A673 (cell line): ENCODE data around the gene NFKBIL1.

ENCODE experiments used
- EZH2 ChIP-seq: fragments of 200-600 bp; sonication (generic); IDR thresholded peaks from 2 replicates; pipeline ENCODE4 v1.6.1; 2017; ENCODE audit warnings: borderline replicate concordance, low read depth, mild to moderate bottlenecking, mixed read lengths, antibody characterized with exemption, low read length; ENCODE audit not compliant: poor library complexity, severe bottlenecking
- TF ChIP-seq, protein P1 (sequence below): fragments of 300-800, 200-600 bp; sonication (generic); conservative IDR thresholded peaks from 2 replicates; pipeline ENCODE4 v1.5.1; 2017; ENCODE audit warnings: low read depth, mild to moderate bottlenecking, antibody characterized with exemption, low read length, moderate library complexity, mixed read lengths

GRCh38 chr6:31540640-31541039, 6.8 kb upstream of the NFKBIL1 start:
- TF ChIP-seq, protein P1, sequence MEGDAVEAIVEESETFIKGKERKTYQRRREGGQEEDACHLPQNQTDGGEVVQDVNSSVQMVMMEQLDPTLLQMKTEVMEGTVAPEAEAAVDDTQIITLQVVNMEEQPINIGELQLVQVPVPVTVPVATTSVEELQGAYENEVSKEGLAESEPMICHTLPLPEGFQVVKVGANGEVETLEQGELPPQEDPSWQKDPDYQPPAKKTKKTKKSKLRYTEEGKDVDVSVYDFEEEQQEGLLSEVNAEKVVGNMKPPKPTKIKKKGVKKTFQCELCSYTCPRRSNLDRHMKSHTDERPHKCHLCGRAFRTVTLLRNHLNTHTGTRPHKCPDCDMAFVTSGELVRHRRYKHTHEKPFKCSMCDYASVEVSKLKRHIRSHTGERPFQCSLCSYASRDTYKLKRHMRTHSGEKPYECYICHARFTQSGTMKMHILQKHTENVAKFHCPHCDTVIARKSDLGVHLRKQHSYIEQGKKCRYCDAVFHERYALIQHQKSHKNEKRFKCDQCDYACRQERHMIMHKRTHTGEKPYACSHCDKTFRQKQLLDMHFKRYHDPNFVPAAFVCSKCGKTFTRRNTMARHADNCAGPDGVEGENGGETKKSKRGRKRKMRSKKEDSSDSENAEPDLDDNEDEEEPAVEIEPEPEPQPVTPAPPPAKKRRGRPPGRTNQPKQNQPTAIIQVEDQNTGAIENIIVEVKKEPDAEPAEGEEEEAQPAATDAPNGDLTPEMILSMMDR = no peak
- TF ChIP-seq EZH2 = no peak
